Measurements from ENCODE around the gene CCDC85C. TPM values are rescaled to one million over a fixed set of nuclear protein-coding genes. Genes with fewer than 3 reads are reported as not detected.

The CCDC85C gene
- total RNA-seq, 1 experiment from 2014 or later, result 25.8 TPM

GRCh38 chr14:99520571-99521081, 83.4 kb downstream of the CCDC85C start:
- no peak for DNase-seq (ENCODE audit: low spot score)

GRCh38 chr14:99519931-99520421, 84.0 kb downstream of the CCDC85C start:
- no peak for DNase-seq (ENCODE audit: low spot score)
- in situ Hi-C loops (cut with HindIII; ENCODE audit: low sequenced_read_pairs), result no loop called here

More at GRCh38 chr14:99520571-99521081, 83.4 kb downstream of the CCDC85C start:
- in situ Hi-C loops (cut with HindIII; ENCODE audit: low sequenced_read_pairs), result no loop called here

- peak; percentile 50 for DNase-seq (ENCODE audit: low spot score)
- in situ Hi-C loops (cut with HindIII; ENCODE audit: low sequenced_read_pairs), result no loop called here
These were observed 84.6 kb downstream of the CCDC85C start for GRCh38 chr14:99519347-99519881.

GRCh38 chr14:99518441-99519346, 85.3 kb downstream of the CCDC85C start:
- in situ Hi-C loops (cut with HindIII; ENCODE audit: low sequenced_read_pairs), result no loop called here
- DNase-seq (ENCODE audit: low spot score), result peak; percentile 67

GRCh38 chr14:99517643-99518381, 86.2 kb downstream of the CCDC85C start:
- no peak for DNase-seq (ENCODE audit: low spot score)
- in situ Hi-C loops (cut with HindIII; ENCODE audit: low sequenced_read_pairs), result no loop called here

- in situ Hi-C loops (cut with HindIII; ENCODE audit: low sequenced_read_pairs), result no loop called here
- DNase-seq (ENCODE audit: low spot score), result no peak
These were observed 87.0 kb downstream of the CCDC85C start for GRCh38 chr14:99516871-99517642.

GRCh38 chr14:99516156-99516870, 87.7 kb downstream of the CCDC85C start:
- in situ Hi-C loops (cut with HindIII; ENCODE audit: low sequenced_read_pairs), result no loop called here
- DNase-seq (ENCODE audit: low spot score), result no peak

- in situ Hi-C loops (cut with HindIII; ENCODE audit: low sequenced_read_pairs), result no loop called here
- no peak for DNase-seq (ENCODE audit: low spot score)
These were observed 88.5 kb downstream of the CCDC85C start for GRCh38 chr14:99515301-99516155.

GRCh38 chr14:99514552-99515300, 89.3 kb downstream of the CCDC85C start:
- no peak for DNase-seq (ENCODE audit: low spot score)
- in situ Hi-C loops (cut with HindIII; ENCODE audit: low sequenced_read_pairs), result no loop called here

- DNase-seq (ENCODE audit: low spot score), result no peak
- in situ Hi-C loops (cut with HindIII; ENCODE audit: low sequenced_read_pairs), result no loop called here
These were observed 90.0 kb downstream of the CCDC85C start for GRCh38 chr14:99513946-99514551.

- in situ Hi-C loops (cut with HindIII; ENCODE audit: low sequenced_read_pairs), result no loop called here
- DNase-seq (ENCODE audit: low spot score), result no peak
These were observed 90.8 kb downstream of the CCDC85C start for GRCh38 chr14:99513183-99513694.

- in situ Hi-C loops (cut with HindIII; ENCODE audit: low sequenced_read_pairs), result no loop called here
These were observed 91.3 kb downstream of the CCDC85C start for GRCh38 chr14:99512571-99513182.

GRCh38 chr14:99512110-99512449, 91.9 kb downstream of the CCDC85C start:
- no peak for DNase-seq (ENCODE audit: low spot score)
- in situ Hi-C loops (cut with HindIII; ENCODE audit: low sequenced_read_pairs), result no loop called here

More at GRCh38 chr14:99512571-99513182, 91.3 kb downstream of the CCDC85C start:
- DNase-seq (ENCODE audit: low spot score), result peak; percentile 70

GRCh38 chr14:99511421-99512109, 92.4 kb downstream of the CCDC85C start:
- DNase-seq (ENCODE audit: low spot score), result no peak
- in situ Hi-C loops (cut with HindIII; ENCODE audit: low sequenced_read_pairs), result no loop called here

- in situ Hi-C loops (cut with HindIII; ENCODE audit: low sequenced_read_pairs), result no loop called here
- no peak for DNase-seq (ENCODE audit: low spot score)
These were observed 93.4 kb downstream of the CCDC85C start for GRCh38 chr14:99510556-99511139.

Data from G401 (cell line).